ENCODE data around the gene SMIM7.
"Not testable (repeated sequence)": the region's sequence is repeated elsewhere in the genome, so short reads cannot be mapped to it uniquely, and the experiment has no call there.

The SMIM7 gene
- 39.3 to 46.6 reads per million in 2 donors for total RNA-seq

GRCh38 chr19:16659832-16660708 is at the start of gene SMIM7:
Gene SMIM7, minus strand, starts transcription at chr19:16660144. Its CDS starts 34 bp downstream, at chr19:16660110.
- peak; percentile 95 for DNase-seq

- DNase-seq = no peak
Observed at GRCh38 chr19:16703677-16704076, 43.7 kb upstream of the SMIM7 start.

- DNase-seq = no peak
Observed at GRCh38 chr19:16702123-16702522, 42.2 kb upstream of the SMIM7 start.

DNA sequence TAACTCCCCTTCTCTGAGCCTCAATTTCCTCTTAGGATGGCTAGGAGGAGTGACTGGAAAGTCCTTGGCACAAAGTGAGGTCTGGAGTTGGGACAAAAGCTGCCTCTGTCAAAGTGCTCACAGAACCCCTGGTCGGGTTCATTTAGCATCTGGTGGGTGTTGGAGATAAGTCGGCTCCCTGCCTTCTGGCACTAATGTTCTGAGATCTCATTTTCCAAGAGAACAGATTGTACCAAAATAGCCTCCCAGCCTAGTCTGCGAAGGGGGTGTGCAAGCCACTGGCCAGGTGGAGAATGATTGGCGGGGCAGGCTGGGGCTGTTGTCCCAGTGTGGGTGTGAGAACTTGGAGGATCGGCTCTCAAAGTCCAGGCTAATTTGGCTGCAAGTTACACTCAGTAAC is 39.0 kb upstream of the SMIM7 start:
- no peak for DNase-seq

DNA sequence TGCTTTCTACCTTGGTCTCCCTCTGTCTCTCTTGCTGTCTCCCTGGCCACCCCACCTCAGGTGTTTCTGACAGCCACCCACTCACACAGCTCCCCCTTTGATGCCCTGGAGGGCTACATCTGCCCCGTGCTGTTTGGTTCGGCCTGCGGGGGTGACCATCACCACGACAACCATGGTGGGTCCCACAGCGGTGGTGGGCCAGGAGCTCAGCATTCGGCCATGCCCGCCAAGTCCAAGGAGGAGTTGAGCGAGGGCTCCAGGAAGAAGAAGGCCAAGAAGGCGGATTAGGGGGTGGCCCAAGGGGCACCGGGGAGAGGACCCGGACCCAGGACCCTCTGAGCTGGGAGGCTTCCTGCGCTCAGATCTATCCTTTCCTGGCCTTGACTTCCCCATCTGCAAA is 28.1 kb upstream of the SMIM7 start:
- DNase-seq = no peak

DNA sequence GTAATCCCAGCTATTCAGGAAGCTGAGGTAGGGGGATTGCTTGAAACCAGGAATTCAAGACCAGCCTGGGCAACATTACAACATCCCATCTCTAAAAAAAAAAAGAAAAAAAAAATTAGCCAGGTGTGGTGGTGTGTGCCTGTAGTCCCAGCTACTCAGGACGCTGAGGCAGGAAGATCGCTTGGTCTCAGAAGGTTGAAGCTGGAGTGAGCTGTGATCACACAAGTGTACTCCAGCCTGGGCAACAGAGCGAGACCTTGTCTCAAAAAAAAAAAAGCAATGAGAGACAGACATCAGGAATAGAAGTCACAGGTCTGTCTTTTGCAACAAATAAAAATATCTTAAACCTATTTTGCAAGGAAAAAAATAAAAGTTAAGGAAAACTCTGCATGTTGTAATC is 24.3 kb upstream of the SMIM7 start:
- DNase-seq = no peak

DNA sequence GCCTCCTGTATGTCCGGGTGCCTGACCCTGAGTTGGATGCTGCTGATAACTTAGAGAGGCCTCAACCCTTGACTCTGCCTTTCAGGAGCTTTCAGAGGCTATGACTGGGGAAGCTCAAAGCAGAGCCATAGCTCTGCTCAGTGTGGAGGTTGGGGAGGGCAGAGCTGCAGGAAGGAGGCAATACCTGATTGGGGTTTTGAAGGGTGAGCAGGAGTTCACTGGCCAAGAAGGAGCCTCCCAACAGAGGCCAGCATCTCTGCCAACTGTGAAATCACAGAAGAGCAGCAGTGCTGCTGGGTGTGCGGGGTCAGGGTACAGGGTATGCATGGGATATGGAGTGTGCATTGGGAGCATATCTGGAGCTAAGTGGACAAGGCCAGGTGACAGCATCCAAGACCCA is 22.6 kb upstream of the SMIM7 start:
- DNase-seq = no peak

- DNase-seq = no peak
Observed at GRCh38 chr19:16679811-16680210, 19.9 kb upstream of the SMIM7 start.

GRCh38 chr19:16678498-16678897 is 18.6 kb upstream of the SMIM7 start:
- no peak for DNase-seq

- no peak for DNase-seq
Observed at GRCh38 chr19:16677055-16677454, 17.1 kb upstream of the SMIM7 start.

DNA sequence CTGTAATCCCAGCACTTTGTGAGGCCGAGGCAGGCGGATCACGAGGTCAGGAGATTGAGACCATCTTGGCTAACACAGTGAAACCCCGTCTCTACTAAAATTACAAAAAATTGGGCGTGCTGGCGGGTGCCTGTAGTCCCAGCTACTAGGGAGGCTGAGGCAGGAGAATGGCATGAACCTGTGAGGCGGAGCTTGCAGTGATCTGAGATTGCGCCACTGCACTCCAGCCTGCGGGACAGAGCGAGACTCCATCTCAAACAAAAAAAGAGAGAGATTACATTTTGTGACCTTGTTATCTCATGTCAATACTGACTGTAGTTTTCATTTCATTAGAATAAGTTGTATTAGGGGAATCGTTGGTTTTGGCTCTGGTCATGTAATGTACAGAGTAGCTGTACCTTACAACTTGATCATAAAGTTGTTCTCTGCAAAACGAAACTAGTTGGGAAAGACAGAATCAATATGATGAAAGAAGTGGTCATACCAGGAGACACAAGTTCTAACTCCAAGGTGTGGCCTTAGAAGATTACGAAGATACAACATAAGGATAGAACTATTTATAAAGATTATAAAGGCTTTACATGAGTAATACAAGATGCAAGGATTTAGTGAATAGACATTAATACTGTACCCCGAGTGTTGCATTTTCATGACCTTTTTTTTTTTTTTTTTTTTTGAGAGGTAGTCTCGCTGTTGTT is 16.3 kb upstream of the SMIM7 start:
- no peak for DNase-seq

DNA sequence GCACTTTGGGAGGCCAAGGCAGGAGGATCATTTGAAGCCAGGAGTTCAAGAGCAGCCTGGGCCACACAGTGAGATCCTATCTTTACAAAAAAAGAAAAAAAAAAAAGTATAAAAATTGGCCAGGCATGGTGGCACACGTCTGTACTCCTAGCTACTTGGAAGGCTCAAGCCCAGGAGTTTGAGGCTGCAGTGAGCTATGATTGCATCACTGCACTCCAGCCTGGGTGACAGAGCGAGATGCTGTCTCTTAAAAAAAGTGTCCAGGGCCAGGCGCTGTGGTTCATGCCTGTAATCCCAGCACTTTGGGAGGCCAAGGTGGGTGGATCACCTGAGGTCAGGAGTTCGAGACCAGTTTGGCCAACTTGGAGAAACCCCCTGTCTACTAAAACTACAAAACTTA is 13.9 kb upstream of the SMIM7 start:
- not testable (repeated sequence) for DNase-seq

- no peak for DNase-seq
Observed at GRCh38 chr19:16673231-16673630, 13.3 kb upstream of the SMIM7 start.

DNA sequence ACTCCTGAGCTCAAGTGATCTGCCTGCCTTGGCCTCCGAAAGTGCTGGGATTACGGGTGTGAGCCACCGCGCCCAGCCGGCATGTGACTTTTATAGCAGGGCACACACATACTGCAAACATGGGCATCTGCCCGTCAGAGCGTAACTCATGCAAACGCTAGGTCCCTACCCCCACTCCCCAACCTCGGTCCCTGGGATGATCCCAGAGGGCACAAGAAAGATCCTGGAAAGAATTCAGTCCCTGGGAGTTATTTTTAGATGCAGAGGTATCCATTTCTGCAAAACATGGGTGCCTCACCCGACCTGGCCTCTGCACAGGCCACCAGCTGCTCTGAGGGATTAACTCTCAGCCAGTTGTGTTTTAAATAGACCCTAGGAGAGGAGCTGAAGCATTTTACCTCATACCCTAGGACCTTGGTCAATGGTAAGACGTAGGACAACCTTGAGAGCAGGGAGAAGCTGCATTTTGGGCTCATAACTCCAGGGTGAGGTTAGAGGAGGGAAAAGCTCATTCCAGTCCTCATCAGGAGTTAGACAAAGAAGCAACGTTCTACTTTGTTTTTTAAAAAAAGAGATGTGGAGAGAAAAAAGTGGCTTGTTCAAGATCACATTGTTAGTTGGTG is 11.8 kb upstream of the SMIM7 start:
- DNase-seq = no peak

DNA sequence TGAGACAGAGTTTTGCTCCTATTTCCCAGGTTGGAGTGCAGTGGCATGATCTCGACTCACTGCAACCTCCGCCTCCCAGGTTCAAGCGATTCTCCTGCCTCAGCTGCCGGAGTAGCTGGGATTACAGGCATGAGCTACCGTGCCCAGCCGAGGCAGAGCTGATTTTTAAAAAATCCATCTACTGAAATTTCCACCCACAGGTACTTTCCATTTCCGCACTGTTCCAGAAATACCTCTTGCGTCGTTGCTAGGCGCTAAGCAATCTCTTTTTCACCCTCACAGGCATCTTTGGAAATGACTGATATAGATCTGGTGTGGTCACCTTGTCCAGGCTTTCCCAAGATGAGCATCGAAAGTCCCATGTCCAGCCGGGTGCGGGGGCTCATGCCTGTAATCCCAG is 10.3 kb upstream of the SMIM7 start:
- no peak for DNase-seq

DNA sequence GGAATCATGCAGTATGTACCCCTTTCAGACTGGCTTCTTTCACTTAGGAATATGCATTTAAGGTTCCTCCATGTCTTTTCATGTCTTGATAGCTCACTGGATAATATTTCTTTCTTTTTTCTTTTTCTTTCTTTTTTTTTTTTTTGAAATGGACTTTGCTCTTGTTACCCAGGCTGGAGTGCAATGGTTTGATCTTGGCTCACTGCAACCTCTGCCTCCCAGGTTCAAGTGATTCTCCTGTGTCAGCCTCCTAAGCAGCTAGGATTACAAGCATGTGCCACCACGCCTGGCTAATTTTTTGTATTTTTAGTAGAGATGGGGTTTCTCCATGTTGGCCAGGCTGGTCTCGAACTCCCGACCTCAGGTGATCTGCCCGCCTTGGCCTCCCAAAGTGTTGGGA is 8.8 kb upstream of the SMIM7 start:
- DNase-seq = not testable (repeated sequence)

DNA sequence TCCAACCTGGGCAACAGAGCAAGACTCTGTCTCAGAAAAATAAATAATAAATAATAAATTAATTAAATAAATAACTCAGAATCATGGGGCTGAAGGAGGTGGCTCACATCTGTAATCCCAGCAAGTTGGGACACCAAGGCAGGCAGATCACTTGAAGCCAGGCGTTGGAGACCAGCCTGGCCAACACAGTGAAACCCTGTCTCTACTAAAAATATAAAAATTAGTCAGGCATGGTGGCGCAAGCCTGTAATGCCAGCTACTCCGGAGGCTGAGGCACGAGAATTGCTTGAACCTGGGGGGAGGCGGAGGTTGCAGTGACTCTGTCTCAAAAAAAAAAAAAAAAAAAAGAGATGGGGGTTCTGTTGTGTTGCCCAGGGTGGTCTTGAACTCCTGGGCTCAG is 8.2 kb upstream of the SMIM7 start:
- DNase-seq = no peak

GRCh38 chr19:16661480-16662034 is 1.6 kb upstream of the SMIM7 start:
- DNase-seq = no peak

GRCh38 chr19:16660763-16661479 is 977 bp upstream of the SMIM7 start, which contains the start of gene TMEM38A:
Gene TMEM38A, plus strand, starts transcription at chr19:16661139. Its CDS starts 79 bp downstream, at chr19:16661218.
- peak; percentile 40 for DNase-seq

GRCh38 chr19:16659464-16659831 is 496 bp downstream of the SMIM7 start:
- DNase-seq = no peak

- no peak for DNase-seq
Observed at GRCh38 chr19:16657384-16657783, 2.6 kb downstream of the SMIM7 start.

- no peak for DNase-seq
Observed at GRCh38 chr19:16655727-16656126, 4.2 kb downstream of the SMIM7 start.

- DNase-seq = no peak
Observed at GRCh38 chr19:16654627-16655026, 5.3 kb downstream of the SMIM7 start.

Measured in activated gamma-delta T cell (primary cell).